Measurements from ENCODE around the gene CD99L2. TPM values are rescaled to one million over a fixed set of nuclear protein-coding genes. Genes with fewer than 3 reads are reported as not detected.

The CD99L2 gene
- total and polyA plus RNA-seq, 2 of the 8 experiments (the other 6 are each of a cell fraction or from before 2014, with no cell fraction given), result 8.0 to 8.5 TPM

- POLR2A ChIA-PET (ENCODE audit: partially characterized antibody), result interaction anchor here (0.8 to 1.5 kb wide), 4 partner anchors 10 to 59 kb away, joined by 3 to 8 read pairs (median 4); no protein-coding TSS in a partner anchor
- Histone ChIP-seq H4K5ac (ENCODE audit: insufficient read length, low read depth, low read length) (no peak overlapping the region), H3K23ac (ENCODE audit: insufficient read length) (no peak overlapping the region), H3K23me2 (ENCODE audit: low read depth, low read length) (no peaks in the 10 kb centered on the region), H2BK120ac (replicated peaks; ENCODE audit: low read depth, low read length) (no peak overlapping the region), H2AFZ (ENCODE audit: low read length) (no peak overlapping the region), H2BK5ac (ENCODE audit: low read depth, low read length) (no peak overlapping the region), H2BK12ac (ENCODE audit: low read depth, low read length) (no peak overlapping the region), H3K79me2 (ENCODE audit: control insufficient read depth in 1 of 2, insufficient read depth in 2 of 2, low read length in 2 of 2) (no peaks in the 10 kb centered on the region), H2BK20ac (ENCODE audit: low read length) (peak overlapping the region; percentile 90; the same call in 1 of the 2 replicates), H2BK15ac (ENCODE audit: low read length) (no peak overlapping the region), H4K91ac (replicated peaks; ENCODE audit: insufficient read length, low read length) (peak overlapping the region; percentile 1), H3K79me1 (ENCODE audit: low read depth, low read length) (no peaks in the 10 kb centered on the region), H3K9ac (replicated peaks in 1 of 4; ENCODE audit: extremely low read depth in 1 of 4, low read depth in 3 of 4, low read length in 3 of 4) (no peak overlapping the region), H3K4me1 (replicated peaks in 1 of 4; ENCODE audit: control insufficient read depth in 3 of 4, insufficient read depth in 4 of 4, low read length in 3 of 4) (peaks cover 0 to 8% (median 2%) of the 10 kb centered on the region in 4 experiments; a peak in 2 of 7 replicates), H3K4me2 (ENCODE audit: insufficient read depth in 1 of 2, low read depth in 2 of 2, low read length in 2 of 2) (no peak overlapping the region), H3K27ac (ENCODE audit: low read depth, low read length) (no peak overlapping the region), H3K36me3 (ENCODE audit: control insufficient read depth in 2 of 4, insufficient read depth in 4 of 4, low read length in 3 of 4) (no peaks in the 10 kb centered on the region), H3K27me3 (replicated peaks in 1 of 4; ENCODE audit: control insufficient read depth in 3 of 4, extremely low read depth in 1 of 4, insufficient read depth in 3 of 4, low read length in 3 of 4) (no peaks in the 10 kb centered on the region), H4K8ac (ENCODE audit: extremely low read depth, insufficient read depth, low read length) (no peak overlapping the region), H3K18ac (ENCODE audit: extremely low read depth, low read length) (no peak overlapping the region), H3K56ac (replicated peaks; ENCODE audit: insufficient read length, low read depth, low read length) (no peak overlapping the region), H3K14ac (ENCODE audit: insufficient read length) (no peak overlapping the region), H4K20me1 (replicated peaks in 1 of 2; ENCODE audit: control insufficient read depth in 1 of 2, insufficient read depth in 2 of 2, low read length in 2 of 2) (no peaks in the 10 kb centered on the region), H2AK5ac (ENCODE audit: low read depth, low read length) (no peak overlapping the region; the same call in 1 of the 2 replicates), H3K4me3 (ENCODE audit: extremely low read depth in 1 of 4, insufficient read depth in 2 of 4, low read depth in 3 of 4, low read length in 4 of 4) (no peak overlapping the region), H3K9me3 (ENCODE audit: insufficient read depth in 2 of 2, low read depth in 1 of 2, low read length in 1 of 2) (no peaks in the 10 kb centered on the region), H3K4ac (replicated peaks; ENCODE audit: insufficient read length, low read depth, low read length) (no peak overlapping the region)
- no peak for TF ChIP-seq RFX5 (IDR thresholded peaks at IDR 0.05; ENCODE audit: borderline replicate concordance, low read depth, low read length)
- no peak for TF ChIP-seq KDM1A (IDR thresholded peaks at IDR 0.05; ENCODE audit: borderline replicate concordance, low read length)
- no peak for TF ChIP-seq SP4 (IDR thresholded peaks at IDR 0.05; ENCODE audit: low read length)
- no peak for TF ChIP-seq SAP30 (IDR thresholded peaks at IDR 0.05; ENCODE audit: insufficient read depth, insufficient replicate concordance, low read length)
- WGBS, 2 experiments (ENCODE audit: extremely low coverage in 1 of 2, insufficient coverage in 1 of 2, insufficient read length in 1 of 2, insufficient replicate concordance in 2 of 2, low coverage in 1 of 2, low lambda C conversion rate in 2 of 2, missing lambda C conversion rate in 1 of 2), result 45% methylated on average over 2 of the region's 2 CpGs; no CpG with 5 or more reads in 1 of the 2 experiments
- FAIRE-seq, result peak; percentile 52
- CTCF ChIA-PET (ENCODE audit: partially characterized antibody), result interaction anchor here (0.6 kb wide), 1 partner anchor 563 kb away, joined by 3 read pairs; no protein-coding TSS in a partner anchor
- DNase-seq (ENCODE audit: low read depth in 1 of 2, low spot score in 2 of 2), result no peak
Observed at GRCh38 chrX:150926304-150926703, 27.8 kb upstream of the CD99L2 start.
